HAP-1 (cell line): ENCODE data around the gene SLC34A1.
A peak's percentile ranks its signal among the peaks of the same experiment; 100 is the strongest.

Source experiments
- DNase-seq, 2 experiments: peaks; one replicate each; pipeline ENCODE4 v3.0.0-alpha.2; 2016 to 2020; ENCODE audit warnings: low spot score in 2 of 2
- H3K27me3 ChIP-seq: fragments of 250-450 bp; sonication (Bioruptor Pico); 2 replicates; pipeline ENCODE4 v1.5.1; 2020; ENCODE audit warnings: low read depth, mild to moderate bottlenecking, moderate library complexity
- H3K36me3 ChIP-seq: fragments of 250-450 bp; sonication (Bioruptor Pico); replicated peaks from 2 replicates; pipeline ENCODE4 v1.5.1; 2020; ENCODE audit warnings: mild to moderate bottlenecking
- H3K4me1 ChIP-seq: fragments of 250-450 bp; sonication (Bioruptor Pico); 2 replicates; pipeline ENCODE4 v1.5.1; 2020; ENCODE audit warnings: mild to moderate bottlenecking
- H3K4me3 ChIP-seq: fragments of 250-450 bp; sonication (Bioruptor Pico); 2 replicates; pipeline ENCODE4 v1.5.1; 2020; ENCODE audit warnings: mild to moderate bottlenecking, moderate library complexity
- H3K9me3 ChIP-seq: fragments of 250-450 bp; sonication (Bioruptor Pico); 2 replicates; pipeline ENCODE4 v1.5.1; 2020; ENCODE audit warnings: mild to moderate bottlenecking, moderate library complexity
- in situ Hi-C: fragments of 300-500 bp; cut with MboI; formaldehyde crosslinking; loops from 3 replicates; pipeline ENCODE4 v1.14.3; 2020; ENCODE audit warnings: low sequenced_read_pairs, inconsistent platforms, mixed read lengths

The SLC34A1 gene

GRCh38 chr5:177445052-177445916, 61.0 kb downstream of the SLC34A1 start:
- Histone ChIP-seq H3K9me3 (no peaks in the 10 kb centered on the region), H3K27me3 (no peaks in the 10 kb centered on the region), H3K4me3 (no peak overlapping the region), H3K4me1 (peaks cover 15% of the 10 kb centered on the region), H3K36me3 (peaks cover 14% of the 10 kb centered on the region)
- DNase-seq: no peak
- in situ Hi-C loops: loop anchor here (5.0 to 10.0 kb wide), 2 partner anchors 53 to 130 kb away; partner anchors contain the start of gene MXD3

GRCh38 chr5:177445917-177446199, 61.6 kb downstream of the SLC34A1 start:
- DNase-seq: no peak
- Histone ChIP-seq H3K27me3 (no peaks in the 10 kb centered on the region), H3K4me1 (peaks cover 13% of the 10 kb centered on the region), H3K4me3 (peak overlapping the region; percentile 47), H3K9me3 (no peaks in the 10 kb centered on the region), H3K36me3 (peaks cover 11% of the 10 kb centered on the region)
- in situ Hi-C loops: loop anchor here (5.0 to 10.0 kb wide), 2 partner anchors 54 to 131 kb away; partner anchors contain the start of gene MXD3

GRCh38 chr5:177446200-177447065, 62.2 kb downstream of the SLC34A1 start, which contains the start of gene PRR7:
PRR7 (plus strand) TSS chr5:177446814; CDS start chr5:177455068, 8,254 bp downstream.
- peaks cover 9% of the 10 kb centered on the region; the same call in 1 of the 2 replicates for H3K36me3 ChIP-seq
- peak within 1 kb of the TSS; percentile 47 for H3K4me3 ChIP-seq
- peaks cover 13% of the 10 kb centered on the region for H3K4me1 ChIP-seq
- in situ Hi-C loops: loop anchor here (5.0 to 10.0 kb wide), 2 partner anchors 54 to 132 kb away; partner anchors contain the start of gene MXD3
- DNase-seq: peak; percentile 37 to 79
- H3K27me3 ChIP-seq: no peaks in the 10 kb centered on the region
- no peaks in the 10 kb centered on the region for H3K9me3 ChIP-seq

- Histone ChIP-seq H3K4me3 (peak overlapping the region; percentile 47), H3K9me3 (no peaks in the 10 kb centered on the region), H3K27me3 (no peaks in the 10 kb centered on the region), H3K36me3 (peaks cover 4% of the 10 kb centered on the region; the same call in 1 of the 2 replicates), H3K4me1 (peaks cover 13% of the 10 kb centered on the region)
- DNase-seq: peak; percentile 60 to 84
- in situ Hi-C loops: loop anchor here (5.0 to 10.0 kb wide), 2 partner anchors 55 to 132 kb away; partner anchors contain the start of gene MXD3
These were observed 62.9 kb downstream of the SLC34A1 start for GRCh38 chr5:177447066-177447610.

- peaks cover 13% of the 10 kb centered on the region for H3K4me1 ChIP-seq
- in situ Hi-C loops: loop anchor here (5.0 to 10.0 kb wide), 2 partner anchors 55 to 133 kb away; partner anchors contain the start of gene MXD3
- H3K9me3 ChIP-seq: no peaks in the 10 kb centered on the region
- H3K36me3 ChIP-seq: no peaks in the 10 kb centered on the region
- DNase-seq: peak in 1 of 2 experiments; percentile 65
- peak overlapping the region; percentile 47 for H3K4me3 ChIP-seq
- no peaks in the 10 kb centered on the region for H3K27me3 ChIP-seq
These were observed 63.5 kb downstream of the SLC34A1 start for GRCh38 chr5:177447611-177448243.
